SU-DHL-6 (cell line): Measurements from ENCODE around the gene LONRF2.

Experiments
- CTCF ChIP-seq: fragments of 200-600 bp; sonication (generic); IDR thresholded peaks from one replicate; pipeline ENCODE4 v1.5.1; 2017; ENCODE audit warnings: antibody characterized with exemption, mild to moderate bottlenecking, low read length, moderate library complexity; ENCODE audit not compliant: insufficient read depth, poor library complexity, severe bottlenecking
- EZH2phosphoT487 ChIP-seq: fragments of 200-600 bp; sonication (generic), shearing (Covaris generic); conservative IDR thresholded peaks from 2 replicates; pipeline ENCODE4 v1.6.1; 2018; ENCODE audit warnings: mild to moderate bottlenecking, antibody characterized with exemption, low read length, moderate library complexity, mixed read lengths

GRCh38 chr2:100281521-100282438, 40.5 kb downstream of the LONRF2 start:
- TF ChIP-seq CTCF, result no peak
- TF ChIP-seq EZH2phosphoT487, result no peak
